HFFc6 (cell line): ENCODE measurements around the gene FMNL3. TPM values are rescaled to one million over a fixed set of nuclear protein-coding genes. Genes with fewer than 3 reads are reported as not detected.
A peak's percentile ranks its signal among the peaks of the same experiment; 100 is the strongest.

Experiments used
- DNase-seq: peaks from one replicate; pipeline ENCODE4 v3.0.0-alpha.2; 2018
- H3K27ac Mint-ChIP-seq: 2 replicates; pipeline ENCODE4 v1.8.0; 2020; ENCODE audit warnings: mild to moderate bottlenecking, mixed read lengths
- H3K27me3 Mint-ChIP-seq: 2 replicates; pipeline ENCODE4 v1.8.0; 2021; ENCODE audit warnings: mild to moderate bottlenecking, moderate library complexity, mixed read lengths; ENCODE audit not compliant: insufficient read depth
- H3K36me3 Mint-ChIP-seq: 2 replicates; pipeline ENCODE4 v1.8.0; 2021; ENCODE audit warnings: low read depth, mixed read lengths
- H3K4me1 Mint-ChIP-seq: 2 replicates; pipeline ENCODE4 v1.8.0; 2020; ENCODE audit warnings: low read depth, mixed read lengths
- H3K4me3 Mint-ChIP-seq: 2 replicates; pipeline ENCODE4 v1.8.0; 2020; ENCODE audit warnings: mild to moderate bottlenecking, moderate library complexity, mixed read lengths
- H3K9me3 Mint-ChIP-seq: 2 replicates; pipeline ENCODE4 v1.8.0; 2020; ENCODE audit warnings: mild to moderate bottlenecking, mixed read lengths
- CTCF ChIP-seq: fragments of 200-600 bp; sonication (generic); IDR thresholded peaks from 2 replicates; pipeline ENCODE4 v1.5.0; 2021; ENCODE audit warnings: antibody characterized with exemption, mild to moderate bottlenecking
- total RNA-seq, 6 experiments: library from RNA; stranded (reverse); fragmentation: NEBNext Ultra II Directional; extraction: Animal tissue kit (Norgen Biotek cat#: 25700); gene quantifications; 2 replicates in 1 of 6; 3 replicates in 5 of 6; pipeline ENCODE4 v1.2.3, GENCODE V29; 2021

Gene FMNL3
- total RNA-seq, 6 experiments from 2014 or later, result 15.8 to 21.8 (median 19.5) TPM

- H3K4me1 Mint-ChIP-seq, result peaks cover 32% of the 10 kb centered on the region
- DNase-seq, result peak; percentile 14
- peak overlapping the region; percentile 90 for H3K4me3 Mint-ChIP-seq
- H3K36me3 Mint-ChIP-seq, result no peaks in the 10 kb centered on the region
- H3K9me3 Mint-ChIP-seq, result no peaks in the 10 kb centered on the region
- H3K27me3 Mint-ChIP-seq, result peaks cover 19% of the 10 kb centered on the region
- H3K27ac Mint-ChIP-seq, result peak overlapping the region; percentile 80
- TF ChIP-seq CTCF, result no peak
Measured at GRCh38 chr12:49622501-49623141, 84.6 kb downstream of the FMNL3 start.

GRCh38 chr12:49621651-49622500 is 85.3 kb downstream of the FMNL3 start:
- no peak for DNase-seq
- H3K4me1 Mint-ChIP-seq, result peaks cover 32% of the 10 kb centered on the region
- no peaks in the 10 kb centered on the region; the same call in 1 of the 2 replicates for H3K36me3 Mint-ChIP-seq
- peaks cover 2% of the 10 kb centered on the region for H3K9me3 Mint-ChIP-seq
- no peak for TF ChIP-seq CTCF
- peak overlapping the region; percentile 80 for H3K27ac Mint-ChIP-seq
- peaks cover 19% of the 10 kb centered on the region for H3K27me3 Mint-ChIP-seq
- H3K4me3 Mint-ChIP-seq, result peak overlapping the region; percentile 90

GRCh38 chr12:49619286-49619685 is 87.9 kb downstream of the FMNL3 start:
- TF ChIP-seq CTCF, result no peak
- no peak for DNase-seq
- peaks cover 15% of the 10 kb centered on the region for H3K27me3 Mint-ChIP-seq
- H3K4me1 Mint-ChIP-seq, result peaks cover 32% of the 10 kb centered on the region
- H3K36me3 Mint-ChIP-seq, result peaks cover 9% of the 10 kb centered on the region; the same call in 1 of the 2 replicates
- H3K4me3 Mint-ChIP-seq, result no peak overlapping the region
- H3K9me3 Mint-ChIP-seq, result peaks cover 19% of the 10 kb centered on the region
- no peak overlapping the region for H3K27ac Mint-ChIP-seq

GRCh38 chr12:49618576-49618975 is 88.6 kb downstream of the FMNL3 start:
- Mint-ChIP-seq H3K27ac (no peak overlapping the region), H3K9me3 (peaks cover 21% of the 10 kb centered on the region), H3K27me3 (peaks cover 15% of the 10 kb centered on the region), H3K4me1 (peaks cover 32% of the 10 kb centered on the region), H3K4me3 (no peak overlapping the region), H3K36me3 (peaks cover 9% of the 10 kb centered on the region; the same call in 1 of the 2 replicates)
- DNase-seq, result no peak
- TF ChIP-seq CTCF, result no peak

- H3K27ac Mint-ChIP-seq, result no peak overlapping the region
- H3K4me1 Mint-ChIP-seq, result peaks cover 24% of the 10 kb centered on the region
- H3K9me3 Mint-ChIP-seq, result peaks cover 21% of the 10 kb centered on the region
- H3K36me3 Mint-ChIP-seq, result peaks cover 9% of the 10 kb centered on the region; the same call in 1 of the 2 replicates
- DNase-seq, result no peak
- H3K4me3 Mint-ChIP-seq, result no peak overlapping the region
- peaks cover 18% of the 10 kb centered on the region for H3K27me3 Mint-ChIP-seq
- no peak for TF ChIP-seq CTCF
Measured at GRCh38 chr12:49616533-49617219, 90.5 kb downstream of the FMNL3 start.
